Mesodermal cell (in vitro differentiated cells): Measurements from ENCODE around the gene GPBP1.
"Not testable (repeated sequence)": the region's sequence is repeated elsewhere in the genome, so short reads cannot be mapped to it uniquely, and the experiment has no call there.

Experiments used
- H3K27ac ChIP-seq: 2 replicates; pipeline ENCODE4 v1.7.0; 2013; ENCODE audit warnings: mild to moderate bottlenecking, low read depth, low read length, moderate library complexity; ENCODE audit not compliant: severe bottlenecking
- H3K36me3 ChIP-seq: 2 replicates; pipeline ENCODE4 v1.7.1; 2013; ENCODE audit warnings: mild to moderate bottlenecking, low read length, moderate library complexity; ENCODE audit not compliant: control insufficient read depth, insufficient read depth
- H3K4me1 ChIP-seq: one replicate; pipeline ENCODE4 v1.7.1; 2013; ENCODE audit warnings: mild to moderate bottlenecking, low read length; ENCODE audit not compliant: insufficient read depth, control insufficient read depth, poor library complexity, severe bottlenecking
- H3K4me3 ChIP-seq: 2 replicates; pipeline ENCODE4 v1.7.0; 2013; ENCODE audit warnings: low read length, control low read depth, mild to moderate bottlenecking; ENCODE audit not compliant: insufficient read depth, poor library complexity, severe bottlenecking; ENCODE audit errors: extremely low read depth
- H3K9me3 ChIP-seq: 2 replicates; pipeline ENCODE4 v1.7.1; 2013; ENCODE audit warnings: mild to moderate bottlenecking, low read length, moderate library complexity; ENCODE audit not compliant: control insufficient read depth
- WGBS, 2 experiments: methylation state at CpG; one replicate each; pipeline ENCODE4 v1.1.5; 2013; ENCODE audit warnings: missing lambda C conversion rate in 2 of 2; ENCODE audit not compliant: insufficient coverage in 2 of 2; 5-methylcytosine and 5-hydroxymethylcytosine counted together

GPBP1 gene

GRCh38 chr5:57277085-57277484, 103.2 kb downstream of the GPBP1 start:
- H3K4me1 ChIP-seq, result no peaks in the 10 kb centered on the region
- no peaks in the 10 kb centered on the region for H3K9me3 ChIP-seq
- H3K36me3 ChIP-seq, result no peaks in the 10 kb centered on the region
- H3K27ac ChIP-seq, result no peak overlapping the region
- WGBS, 2 experiments, result no CpG with 5 or more reads among the region's 1 CpG
- no peak overlapping the region for H3K4me3 ChIP-seq

GRCh38 chr5:57280853-57281252, 107.0 kb downstream of the GPBP1 start:
- Histone ChIP-seq H3K9me3 (no peaks in the 10 kb centered on the region), H3K27ac (no peak overlapping the region), H3K4me1 (no peaks in the 10 kb centered on the region), H3K36me3 (no peaks in the 10 kb centered on the region), H3K4me3 (no peak overlapping the region)
- WGBS, 2 experiments, result 100% methylated on average over 1 of the region's 2 CpGs; no CpG with 5 or more reads in 1 of the 2 experiments

GRCh38 chr5:57285084-57285483, 111.2 kb downstream of the GPBP1 start:
- H3K27ac ChIP-seq, H3K9me3 ChIP-seq, H3K36me3 ChIP-seq, H3K4me1 ChIP-seq, H3K4me3 ChIP-seq: not testable (repeated sequence)
- WGBS, 2 experiments, result 100% methylated on average over 3 of the region's 5 CpGs; no CpG with 5 or more reads in 1 of the 2 experiments

- Histone ChIP-seq H3K27ac (no peak overlapping the region), H3K9me3 (no peaks in the 10 kb centered on the region), H3K4me3 (no peak overlapping the region), H3K4me1 (no peaks in the 10 kb centered on the region), H3K36me3 (no peaks in the 10 kb centered on the region)
- WGBS, 2 experiments, result 96% methylated on average over 3 of the region's 4 CpGs; no CpG with 5 or more reads in 1 of the 2 experiments
These were observed 118.0 kb downstream of the GPBP1 start for GRCh38 chr5:57291894-57292293.

GRCh38 chr5:57292336-57292735, 118.5 kb downstream of the GPBP1 start:
- H3K36me3 ChIP-seq, result no peaks in the 10 kb centered on the region
- no peak overlapping the region for H3K27ac ChIP-seq
- no peak overlapping the region for H3K4me3 ChIP-seq
- H3K4me1 ChIP-seq, result no peaks in the 10 kb centered on the region
- H3K9me3 ChIP-seq, result no peaks in the 10 kb centered on the region
- 89 to 94% methylated on average over 4 to 6 of the region's 6 CpGs for WGBS, 2 experiments

GRCh38 chr5:57298295-57298984, 124.6 kb downstream of the GPBP1 start:
- Histone ChIP-seq H3K9me3 (no peaks in the 10 kb centered on the region), H3K27ac (no peak overlapping the region), H3K36me3 (no peaks in the 10 kb centered on the region), H3K4me1 (peaks cover 8% of the 10 kb centered on the region), H3K4me3 (no peak overlapping the region)
- 71 to 86% methylated on average over 2 of the region's 6 CpGs for WGBS, 2 experiments

GRCh38 chr5:57298985-57299491, 125.2 kb downstream of the GPBP1 start:
- 38 to 52% methylated on average over 8 to 11 of the region's 15 CpGs for WGBS, 2 experiments
- Histone ChIP-seq H3K9me3 (no peaks in the 10 kb centered on the region), H3K36me3 (no peaks in the 10 kb centered on the region), H3K27ac (no peak overlapping the region), H3K4me3 (no peak overlapping the region), H3K4me1 (peaks cover 8% of the 10 kb centered on the region)

GRCh38 chr5:57299986-57300385, 126.1 kb downstream of the GPBP1 start:
- H3K9me3 ChIP-seq, result no peaks in the 10 kb centered on the region
- H3K4me1 ChIP-seq, result peaks cover 8% of the 10 kb centered on the region
- WGBS, 2 experiments, result 91 to 100% methylated on average over 3 of the region's 3 CpGs
- no peak overlapping the region for H3K4me3 ChIP-seq
- H3K36me3 ChIP-seq, result no peaks in the 10 kb centered on the region
- H3K27ac ChIP-seq, result no peak overlapping the region

- Histone ChIP-seq H3K36me3 (no peaks in the 10 kb centered on the region), H3K9me3 (peaks cover 12% of the 10 kb centered on the region), H3K27ac (no peak overlapping the region), H3K4me3 (no peak overlapping the region), H3K4me1 (peaks cover 8% of the 10 kb centered on the region)
- WGBS, 2 experiments, result 63% methylated on average over 3 of the region's 6 CpGs; no CpG with 5 or more reads in 1 of the 2 experiments
These were observed 128.3 kb downstream of the GPBP1 start for GRCh38 chr5:57302164-57302563.

- no peaks in the 10 kb centered on the region for H3K36me3 ChIP-seq
- no peak overlapping the region for H3K4me3 ChIP-seq
- no peak overlapping the region for H3K27ac ChIP-seq
- peaks cover 15% of the 10 kb centered on the region for H3K9me3 ChIP-seq
- peaks cover 8% of the 10 kb centered on the region for H3K4me1 ChIP-seq
These were observed 128.8 kb downstream of the GPBP1 start for GRCh38 chr5:57302643-57303042.

GRCh38 chr5:57303985-57304384, 130.1 kb downstream of the GPBP1 start:
- Histone ChIP-seq H3K9me3 (peaks cover 17% of the 10 kb centered on the region), H3K4me3 (no peak overlapping the region), H3K4me1 (peaks cover 8% of the 10 kb centered on the region), H3K36me3 (no peaks in the 10 kb centered on the region), H3K27ac (no peak overlapping the region)
- WGBS, 2 experiments, result 81 to 94% methylated on average over 2 to 3 of the region's 3 CpGs
